ENCODE data around the gene PRKN. TPM values are rescaled to one million over a fixed set of nuclear protein-coding genes. Genes with fewer than 3 reads are reported as not detected.
A peak's percentile ranks its signal among the peaks of the same experiment; 100 is the strongest.

The PRKN gene
- total and polyA plus RNA-seq, 9 of the 15 experiments (the other 6 are each of a cell fraction or from before 2014, with no cell fraction given), result 0.03 to 0.96 (median 0.15) TPM; not detected in 2

GRCh38 chr6:162147805-162148204 lies 579.8 kb downstream of the PRKN start:
- Histone ChIP-seq H3K27me3 (ENCODE audit: control insufficient read depth in 2 of 2, insufficient read depth in 2 of 2, low read length in 2 of 2) (no peaks in the 10 kb centered on the region), H3K4me2 (ENCODE audit: insufficient read depth, low read length) (no peak overlapping the region), H2AFZ (ENCODE audit: low read depth, low read length) (no peak overlapping the region), H3K27ac (ENCODE audit: extremely low read depth, low read depth, low read length) (no peak overlapping the region), H3K9ac (ENCODE audit: insufficient read depth in 1 of 2, low read depth in 2 of 2, low read length in 2 of 2) (no peak overlapping the region), H4K20me1 (replicated peaks; ENCODE audit: control insufficient read depth, insufficient read depth, low read length) (no peaks in the 10 kb centered on the region), H3K4me1 (replicated peaks in 1 of 2; ENCODE audit: control insufficient read depth in 2 of 2, insufficient read depth in 2 of 2, low read length in 2 of 2) (no peaks in the 10 kb centered on the region), H3K4me3 (no peak overlapping the region), H3K9me1 (ENCODE audit: control insufficient read depth, insufficient read depth, low read length) (no peaks in the 10 kb centered on the region), H3K36me3 (ENCODE audit: control insufficient read depth, insufficient read depth, low read length) (no peaks in the 10 kb centered on the region), H3K9me3 (replicated peaks; ENCODE audit: control insufficient read depth, insufficient read depth, low read depth, low read length) (no peaks in the 10 kb centered on the region), H3K79me2 (ENCODE audit: control insufficient read depth, insufficient read depth, low read length) (no peaks in the 10 kb centered on the region)
- intact Hi-C loops (cut with micrococcal nuclease) (no loop called here), in situ Hi-C loops (cut with MboI) (no loop called here)
- POLR2A ChIA-PET, result no interaction called here
- WGBS (ENCODE audit: insufficient coverage, low coverage, missing lambda C conversion rate), result 0% methylated on average over 3 of the region's 3 CpGs
- FAIRE-seq (no peak), DNase-seq (ENCODE audit: extremely low read depth in 1 of 4, low spot score in 3 of 4) (no peak), ATAC-seq (no peak)
- no TSS peak for BruUV-seq (replicated peaks)
- CTCF ChIA-PET (ENCODE audit: low intra/inter-chr PET ratio), result no interaction called here
- TF ChIP-seq CEBPG (CRISPR knock-in tag; IDR thresholded peaks at IDR 0.05), result no peak
- peak in 1 of 2 experiments; percentile 85; a peak in 2 of 4 replicates for TF ChIP-seq CEBPG (tag; conservative IDR thresholded peaks at IDR 0.05 in 1 of 2, IDR thresholded peaks at IDR 0.05 in 1 of 2)
- TF ChIP-seq ZNF12 (CRISPR knock-in tag; IDR thresholded peaks at IDR 0.05), result no peak
- 0 out of 2 replicates have a peak, but pooled peaks have one; percentile 25 for TF ChIP-seq CEBPB (tag; IDR thresholded peaks at IDR 0.05)

GRCh38 chr6:162147281-162147680 lies 580.3 kb downstream of the PRKN start:
- Histone ChIP-seq H2AFZ (ENCODE audit: low read depth, low read length) (no peak overlapping the region), H3K27me3 (ENCODE audit: control insufficient read depth in 2 of 2, insufficient read depth in 2 of 2, low read length in 2 of 2) (no peaks in the 10 kb centered on the region), H3K4me3 (no peak overlapping the region), H3K4me1 (replicated peaks in 1 of 2; ENCODE audit: control insufficient read depth in 2 of 2, insufficient read depth in 2 of 2, low read length in 2 of 2) (no peaks in the 10 kb centered on the region), H3K9me1 (ENCODE audit: control insufficient read depth, insufficient read depth, low read length) (no peaks in the 10 kb centered on the region), H4K20me1 (replicated peaks; ENCODE audit: control insufficient read depth, insufficient read depth, low read length) (no peaks in the 10 kb centered on the region), H3K79me2 (ENCODE audit: control insufficient read depth, insufficient read depth, low read length) (no peaks in the 10 kb centered on the region), H3K9ac (ENCODE audit: insufficient read depth in 1 of 2, low read depth in 2 of 2, low read length in 2 of 2) (no peak overlapping the region), H3K27ac (ENCODE audit: extremely low read depth, low read depth, low read length) (no peak overlapping the region), H3K9me3 (replicated peaks; ENCODE audit: control insufficient read depth, insufficient read depth, low read depth, low read length) (no peaks in the 10 kb centered on the region), H3K4me2 (ENCODE audit: insufficient read depth, low read length) (no peak overlapping the region), H3K36me3 (ENCODE audit: control insufficient read depth, insufficient read depth, low read length) (no peaks in the 10 kb centered on the region)
- BruUV-seq (replicated peaks), result no TSS peak
- FAIRE-seq, result no peak
- in situ Hi-C loops (cut with MboI), result no loop called here
- WGBS (ENCODE audit: insufficient coverage, low coverage, missing lambda C conversion rate), result 0% methylated on average over 1 of the region's 1 CpG
- ChIA-PET POLR2A (no interaction called here), CTCF (ENCODE audit: low intra/inter-chr PET ratio) (no interaction called here)
- DNase-seq (ENCODE audit: extremely low read depth in 1 of 4, low spot score in 3 of 4), result no peak
- intact Hi-C loops (cut with micrococcal nuclease), result no loop called here
- no peak for ATAC-seq
- TF ChIP-seq BHLHE40 (IDR thresholded peaks at IDR 0.05; ENCODE audit: low read length) (no peak), TRIM25 (IDR thresholded peaks at IDR 0.05; ENCODE audit: borderline replicate concordance) (no peak), ZNF655 (CRISPR knock-in tag; IDR thresholded peaks at IDR 0.05) (no peak), ZNF518B (CRISPR knock-in tag; IDR thresholded peaks at IDR 0.05) (no peak), ZNF699 (CRISPR knock-in tag; IDR thresholded peaks at IDR 0.05; ENCODE audit: insufficient replicate concordance) (no peak), PYGO2 (tag; IDR thresholded peaks at IDR 0.05) (no peak)
